Keratinocyte (primary cell): ENCODE data around the gene COL25A1.

Experiments used
- CTCF ChIP-seq, 3 experiments: IDR thresholded peaks in 1 of 3; conservative IDR thresholded peaks in 1 of 3; optimal IDR thresholded peaks in 1 of 3; 2 replicates in 2 of 3; 3 replicates in 1 of 3; pipeline versions ENCODE3 to v1.5.1; 2011; ENCODE audit warnings: low read length in 3 of 3, mild to moderate bottlenecking in 3 of 3, moderate library complexity in 2 of 3, control low read depth in 1 of 3, inconsistent platforms in 1 of 3; ENCODE audit not compliant: insufficient read depth in 2 of 3; ENCODE audit errors: extremely low read depth in 1 of 3
- EZH2 ChIP-seq: IDR thresholded peaks from one replicate; pipeline ENCODE4 v1.6.1; 2012; ENCODE audit warnings: inconsistent platforms, mild to moderate bottlenecking, low read length, moderate library complexity

DNA sequence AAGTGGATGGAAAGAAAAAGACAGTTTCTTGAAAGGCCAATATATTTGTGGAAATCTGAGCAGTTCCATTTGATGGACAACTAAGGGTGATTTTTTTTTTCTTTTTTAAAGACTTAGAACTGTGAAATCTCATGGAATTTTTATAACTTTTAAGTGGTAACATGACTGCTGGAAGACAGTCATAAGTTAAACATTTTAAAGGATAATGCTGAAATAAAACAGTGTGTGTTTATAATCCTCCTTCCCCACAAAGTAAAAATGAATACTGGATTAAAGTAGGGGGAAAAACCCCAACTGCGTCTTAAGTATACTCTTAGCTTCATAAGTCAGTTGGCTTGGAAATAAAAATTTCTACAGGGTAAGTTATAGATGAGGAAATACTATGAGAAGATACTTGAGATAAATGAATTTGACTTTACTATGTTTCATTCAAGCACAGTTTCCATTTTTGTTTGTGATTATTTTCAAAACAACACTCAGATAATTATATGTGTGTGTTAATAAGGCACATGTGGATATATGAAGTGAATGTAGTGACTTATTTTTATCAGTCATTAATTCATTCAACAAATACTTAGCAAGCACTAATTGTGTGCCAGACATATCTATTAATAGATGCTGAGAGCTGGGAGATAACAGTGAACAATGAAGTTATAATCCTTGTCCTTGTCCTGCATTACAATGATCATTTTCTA, 410.4 kb downstream of the COL25A1 start:
- TF ChIP-seq CTCF (optimal IDR thresholded peaks at IDR 0.05 in 1 of 3, IDR thresholded peaks at IDR 0.05 in 1 of 3, conservative IDR thresholded peaks at IDR 0.05 in 1 of 3; ENCODE audit: extremely low read depth in 1 of 3, insufficient read depth in 2 of 3, low read length in 3 of 3) (no peak), EZH2 (no peak)
